HG03460 (cell line): Measurements from ENCODE around the gene XIRP2.

ENCODE experiments used
- ATAC-seq: cut with Tn5 transposase; IDR thresholded peaks from one replicate; pipeline ENCODE4 v1.9.1; 2021; ENCODE audit not compliant: unreplicated experiment

The XIRP2 gene

GRCh38 chr2:166888180-166888579 lies at the start of gene XIRP2:
Gene XIRP2 (plus strand): TSS chr2:166888480. CDS start chr2:166903483, 15,003 bp downstream.
- no peak for ATAC-seq

DNA sequence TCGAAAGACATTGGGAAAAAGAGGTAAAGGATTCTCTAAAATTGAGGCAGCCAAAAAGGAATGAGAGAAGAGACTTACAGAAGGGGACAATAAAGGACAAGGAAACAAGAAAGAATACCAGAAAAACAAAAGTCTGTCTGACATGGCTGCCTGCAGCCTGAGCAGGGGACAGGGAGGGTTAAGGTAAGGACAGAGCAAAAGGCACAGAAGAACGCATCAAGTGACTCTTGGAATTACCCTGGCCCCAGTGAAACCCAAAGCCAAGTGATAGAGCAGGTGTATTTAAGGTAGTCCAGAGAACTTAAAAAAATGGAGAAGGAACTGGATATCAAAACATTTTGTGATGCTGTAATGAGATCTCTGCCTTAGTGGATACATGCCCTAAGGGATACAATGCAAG lies 47.1 kb upstream of the XIRP2 start:
- ATAC-seq: no peak

- no peak for ATAC-seq
Observed at GRCh38 chr2:166841679-166842078, 46.6 kb upstream of the XIRP2 start.

DNA sequence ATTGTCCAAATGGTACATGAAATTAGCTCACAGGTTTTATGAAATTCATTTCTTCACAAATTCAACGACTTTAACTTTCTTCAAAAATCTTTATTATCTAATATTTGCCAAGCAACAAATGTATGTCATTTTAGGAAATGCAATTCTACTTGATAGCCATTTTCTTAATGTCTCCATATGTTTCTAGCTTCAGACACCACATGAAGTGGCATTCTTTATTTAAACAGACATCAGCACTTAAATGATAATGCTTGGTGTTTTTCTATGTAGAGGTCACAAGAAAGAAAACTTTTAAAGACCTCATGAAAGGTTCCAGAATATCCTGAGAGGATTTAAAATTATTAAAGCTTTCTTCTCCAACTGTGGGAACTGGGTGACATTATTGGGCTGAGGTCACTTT lies 44.2 kb upstream of the XIRP2 start:
- no peak for ATAC-seq

GRCh38 chr2:166862468-166863132 lies 25.7 kb upstream of the XIRP2 start:
- ATAC-seq: no peak

- no peak for ATAC-seq
Observed at GRCh38 chr2:166867874-166868514, 20.3 kb upstream of the XIRP2 start.

DNA sequence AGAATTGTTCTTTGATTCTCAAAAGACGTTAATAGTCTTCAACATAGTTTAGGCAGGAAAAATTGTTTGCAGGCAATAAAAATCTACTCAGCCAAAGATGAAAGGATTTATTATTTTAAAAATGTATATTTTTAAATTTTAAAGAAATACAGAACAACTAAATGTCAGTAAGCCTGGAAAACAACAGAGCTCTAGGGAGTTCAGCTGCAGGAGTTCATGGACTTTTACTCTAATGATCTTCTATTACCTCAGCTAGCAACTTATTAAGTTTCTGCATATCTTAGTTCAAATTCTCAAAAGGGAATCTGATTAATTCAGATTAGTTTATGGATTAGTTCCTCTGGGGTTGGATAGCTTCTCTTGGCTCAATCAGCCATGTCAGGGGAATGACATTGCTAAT lies 17.9 kb upstream of the XIRP2 start:
- no peak for ATAC-seq

- ATAC-seq: no peak
Observed at GRCh38 chr2:166881177-166881576, 7.1 kb upstream of the XIRP2 start.

- no peak for ATAC-seq
Observed at GRCh38 chr2:166882851-166883250, 5.4 kb upstream of the XIRP2 start.

GRCh38 chr2:166891727-166892126 lies 3.4 kb downstream of the XIRP2 start:
- no peak for ATAC-seq

DNA sequence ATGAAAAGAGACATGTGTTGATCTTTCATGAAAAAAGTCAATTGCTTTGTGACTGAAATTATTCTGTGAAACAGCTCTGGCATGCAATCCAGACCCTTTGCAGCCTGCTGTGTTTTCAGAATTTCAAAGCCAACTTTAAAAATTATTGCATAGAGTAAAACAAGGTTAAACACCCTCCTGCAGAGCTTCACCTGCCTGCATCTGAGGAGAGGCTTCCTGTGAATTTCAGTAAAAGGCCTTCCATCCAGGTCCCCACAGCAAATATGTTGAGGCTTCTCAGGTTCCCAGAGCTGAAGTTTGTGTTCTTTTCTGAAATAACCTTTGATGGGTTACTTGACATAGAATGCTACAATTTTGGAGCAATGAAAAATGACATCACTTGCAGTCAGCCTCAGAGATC lies 4.1 kb downstream of the XIRP2 start:
- ATAC-seq: no peak

GRCh38 chr2:166895243-166895642 lies 7.0 kb downstream of the XIRP2 start:
- no peak for ATAC-seq

DNA sequence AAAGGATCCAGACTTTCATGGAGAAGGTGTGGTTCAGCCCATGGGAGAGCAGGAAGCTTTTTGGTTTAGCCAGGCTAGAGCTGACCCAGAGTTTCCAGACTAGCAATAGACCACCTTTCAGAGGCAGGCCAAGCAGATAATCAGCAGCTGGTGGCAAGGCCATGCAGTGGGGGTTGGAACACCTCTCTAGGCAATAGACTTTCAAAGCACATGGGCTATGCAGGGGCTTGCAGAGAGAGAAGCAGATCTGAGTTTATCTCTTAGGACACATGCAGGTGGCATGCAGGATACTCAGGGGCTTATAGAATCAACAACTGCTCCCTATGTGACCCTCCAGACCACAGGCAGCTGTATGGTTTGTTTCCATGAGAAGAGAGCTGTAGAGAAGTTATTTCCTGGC lies 9.4 kb downstream of the XIRP2 start:
- ATAC-seq: no peak

- no peak for ATAC-seq
Observed at GRCh38 chr2:166899676-166900075, 11.4 kb downstream of the XIRP2 start.

GRCh38 chr2:166900700-166901099 lies 12.4 kb downstream of the XIRP2 start:
- ATAC-seq: no peak

GRCh38 chr2:166901336-166901735 lies 13.1 kb downstream of the XIRP2 start:
- ATAC-seq: no peak

- ATAC-seq: no peak
Observed at GRCh38 chr2:166916987-166917386, 28.7 kb downstream of the XIRP2 start.

DNA sequence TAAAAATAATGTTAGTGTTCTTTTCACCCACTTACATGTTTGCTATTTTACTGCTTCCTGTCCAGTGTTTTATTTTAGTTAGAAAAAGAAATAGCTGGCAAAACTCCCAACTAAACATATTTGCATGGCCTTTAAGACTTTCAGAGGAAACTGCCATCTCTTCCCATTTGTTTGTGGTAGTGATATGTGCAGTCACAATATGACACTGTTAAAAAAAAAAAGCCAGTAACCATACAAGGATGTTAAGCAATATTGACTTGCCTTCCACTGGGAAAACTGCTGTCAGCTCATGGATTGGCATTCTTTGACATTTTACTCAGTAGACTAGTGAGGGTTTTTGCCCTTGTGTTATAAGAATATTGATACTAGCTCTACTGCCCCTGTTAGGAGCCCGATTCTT lies 29.1 kb downstream of the XIRP2 start:
- ATAC-seq: no peak

DNA sequence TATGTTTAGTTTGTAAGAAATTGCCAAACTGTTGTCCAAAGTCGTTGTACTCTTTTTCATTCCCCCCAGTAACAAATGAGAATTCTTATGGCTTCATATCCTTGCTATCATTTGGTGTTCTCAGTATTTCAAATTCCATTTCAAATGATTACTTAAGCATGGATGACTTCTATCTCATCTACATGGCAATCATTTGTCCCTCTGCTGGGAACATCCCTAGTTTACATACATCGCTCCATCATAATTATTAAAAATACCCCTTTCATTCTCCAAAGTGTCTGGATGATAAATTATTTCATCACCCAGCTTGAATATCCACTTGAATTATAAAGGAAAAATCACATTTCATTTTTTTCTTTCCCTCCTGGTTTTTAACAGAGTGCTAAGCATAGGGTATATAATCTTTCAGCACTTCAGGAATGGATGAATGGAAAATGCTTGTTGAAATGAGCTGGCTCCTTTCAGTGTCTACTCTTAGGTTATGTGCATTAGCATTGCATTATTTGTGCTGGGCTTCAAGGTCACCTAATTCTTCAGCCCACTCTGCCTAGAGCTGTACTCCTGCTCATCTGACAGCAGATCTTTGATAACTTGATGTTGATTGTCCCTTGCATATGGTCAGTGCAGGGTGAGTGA lies 33.1 kb downstream of the XIRP2 start:
- ATAC-seq: no peak

DNA sequence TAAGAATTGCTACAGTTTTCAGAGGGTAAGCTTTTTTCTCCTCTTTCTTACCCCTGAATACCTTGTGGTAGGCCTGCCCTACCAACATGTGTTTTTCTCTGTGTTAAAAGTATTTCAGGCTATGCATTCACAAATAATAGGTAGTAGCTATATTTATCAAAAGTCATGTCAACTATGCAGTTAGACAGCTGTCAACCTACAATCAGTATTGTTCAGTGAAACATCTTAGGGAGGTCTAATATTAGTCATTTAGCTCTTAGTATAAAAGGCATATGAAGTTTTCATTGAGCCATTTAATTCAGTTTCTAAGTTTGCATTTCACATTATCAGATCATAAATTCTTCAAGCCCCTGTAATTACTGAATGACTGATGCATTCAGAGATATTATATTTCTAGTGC lies 36.7 kb downstream of the XIRP2 start:
- no peak for ATAC-seq

DNA sequence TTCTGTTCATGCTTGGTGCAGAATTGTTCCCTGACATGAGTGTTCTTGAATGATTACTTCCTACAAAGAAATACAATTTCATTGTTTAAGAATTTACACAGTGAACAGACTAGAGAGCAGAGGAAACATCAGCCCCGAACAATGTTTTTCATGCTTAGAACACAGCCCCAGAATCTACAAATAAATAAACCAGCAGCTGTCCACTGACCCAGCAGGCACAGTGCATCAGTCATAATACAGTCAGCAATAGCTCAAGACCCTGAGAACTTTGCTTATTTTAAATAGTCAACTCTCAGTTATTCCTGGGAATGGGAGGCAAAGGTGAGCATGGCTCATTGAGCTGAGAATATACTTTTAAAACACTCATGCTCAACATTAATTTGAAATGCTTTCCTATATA lies 38.4 kb downstream of the XIRP2 start:
- ATAC-seq: no peak

- ATAC-seq: no peak
Observed at GRCh38 chr2:166932032-166932431, 43.8 kb downstream of the XIRP2 start.
